Fibroblast of gingiva (primary cell): ENCODE data around the gene PIGS.
"Not testable (repeated sequence)": the region's sequence is repeated elsewhere in the genome, so short reads cannot be mapped to it uniquely, and the experiment has no call there.

ENCODE experiments used
- DNase-seq: peaks from one replicate; pipeline ENCODE4 v3.0.0-alpha.2; 2011; ENCODE audit warnings: low read depth

The PIGS gene

GRCh38 chr17:28571361-28572122 lies at the start of gene PIGS:
PIGS (minus strand) TSS chr17:28571524; CDS start chr17:28571496, 28 bp downstream.
- DNase-seq: peak; percentile 89

GRCh38 chr17:28620010-28620409 lies 48.7 kb upstream of the PIGS start:
- no peak for DNase-seq

DNA sequence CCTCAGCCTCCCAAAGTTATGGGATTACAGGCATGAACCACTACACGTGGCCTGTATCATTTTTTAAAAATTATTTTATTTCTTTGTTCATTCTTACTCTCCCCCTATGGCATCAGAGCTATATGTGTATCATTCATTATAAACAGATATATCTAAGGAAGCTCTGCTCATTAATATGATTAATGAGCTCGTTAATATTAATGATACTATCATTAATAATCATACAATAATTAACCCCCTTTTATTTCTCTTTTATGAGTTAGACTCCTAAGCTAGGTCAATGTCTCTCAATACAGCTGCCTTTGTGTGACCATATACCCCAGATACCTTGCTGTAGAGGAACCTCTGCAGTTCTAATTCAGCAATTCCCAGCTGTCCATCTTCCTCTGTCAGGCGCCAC lies 47.1 kb upstream of the PIGS start:
- no peak for DNase-seq

- no peak for DNase-seq
Measured at GRCh38 chr17:28616281-28616680, 45.0 kb upstream of the PIGS start.

GRCh38 chr17:28615260-28615940 lies 44.1 kb upstream of the PIGS start:
- DNase-seq: no peak

- peak; percentile 15 for DNase-seq
Measured at GRCh38 chr17:28613931-28614381, 42.6 kb upstream of the PIGS start, which contains the start of gene RSKR. RSKR (minus strand) TSS chr17:28614185; CDS start chr17:28614161, 24 bp downstream.

- DNase-seq: no peak
Measured at GRCh38 chr17:28612936-28613872, 41.9 kb upstream of the PIGS start.

- DNase-seq: no peak
Measured at GRCh38 chr17:28612531-28612930, 41.2 kb upstream of the PIGS start.

- no peak for DNase-seq
Measured at GRCh38 chr17:28610376-28610775, 39.1 kb upstream of the PIGS start.

- DNase-seq: not testable (repeated sequence)
Measured at GRCh38 chr17:28604031-28604430, 32.7 kb upstream of the PIGS start.

- peak; percentile 83 for DNase-seq
Measured at GRCh38 chr17:28599311-28600184, 28.2 kb upstream of the PIGS start.

- DNase-seq: peak; percentile 88
Measured at GRCh38 chr17:28598799-28599310, 27.5 kb upstream of the PIGS start, which contains the start of gene SPAG5. SPAG5 (minus strand) TSS chr17:28599025; CDS start chr17:28598946, 79 bp downstream.

DNA sequence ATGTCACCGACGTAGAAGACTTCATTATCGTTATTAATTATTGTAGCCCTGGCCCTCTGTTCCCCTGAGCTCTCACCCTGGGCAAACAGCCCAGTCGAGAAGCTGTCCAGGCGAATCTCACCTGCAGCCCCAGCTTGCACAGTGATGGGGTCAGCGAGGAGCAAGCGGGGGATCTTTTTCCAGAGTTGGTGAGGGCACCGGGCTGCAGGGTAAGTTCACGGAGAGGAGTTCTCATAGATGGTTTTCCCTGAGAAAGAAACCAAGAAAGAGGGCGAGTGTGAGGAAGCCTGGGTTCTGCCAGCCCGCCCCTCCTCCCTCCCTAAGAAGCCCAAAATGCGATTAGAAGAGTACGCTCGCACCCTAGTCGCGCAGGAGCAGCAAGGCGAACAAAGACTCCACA lies 27.1 kb upstream of the PIGS start:
- no peak for DNase-seq

DNA sequence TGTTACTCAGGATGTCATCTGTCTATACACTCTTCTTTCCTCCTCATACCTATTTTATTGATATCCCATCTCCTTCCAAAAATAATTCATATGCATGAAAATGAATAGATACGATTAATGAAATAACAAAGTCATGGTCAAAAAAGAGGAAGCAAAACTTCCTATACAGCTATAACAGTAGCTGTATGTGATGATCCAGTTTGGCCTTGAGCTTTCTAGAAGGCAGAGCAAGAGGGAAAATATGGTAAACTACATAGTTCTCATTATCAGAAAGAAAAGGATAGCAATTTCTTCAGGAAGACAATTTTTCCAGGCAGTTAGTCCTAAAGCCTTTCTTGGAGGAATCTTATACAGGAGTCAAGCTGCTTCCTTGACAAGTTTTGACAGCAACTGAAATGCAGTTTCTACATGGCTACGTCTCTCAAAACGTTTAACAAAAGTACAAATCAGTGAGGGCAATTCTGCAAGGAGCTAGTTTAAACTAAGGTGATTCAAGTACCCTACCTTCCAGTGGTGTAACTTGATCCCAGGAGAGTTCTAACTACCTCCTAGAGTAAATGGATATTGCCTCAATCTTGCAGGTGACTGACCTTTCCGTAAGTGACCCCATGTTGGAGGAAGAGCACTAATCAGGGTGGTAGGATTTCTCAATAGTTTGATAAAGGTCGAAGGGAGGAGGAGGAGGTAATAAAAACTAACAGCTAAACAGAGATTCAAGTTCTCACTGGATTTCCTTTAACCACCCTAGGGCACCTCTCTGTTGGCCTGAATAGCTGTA lies 26.5 kb upstream of the PIGS start:
- no peak for DNase-seq

- no peak for DNase-seq
Measured at GRCh38 chr17:28592260-28592659, 20.9 kb upstream of the PIGS start.

- DNase-seq: no peak
Measured at GRCh38 chr17:28585851-28586250, 14.5 kb upstream of the PIGS start.

DNA sequence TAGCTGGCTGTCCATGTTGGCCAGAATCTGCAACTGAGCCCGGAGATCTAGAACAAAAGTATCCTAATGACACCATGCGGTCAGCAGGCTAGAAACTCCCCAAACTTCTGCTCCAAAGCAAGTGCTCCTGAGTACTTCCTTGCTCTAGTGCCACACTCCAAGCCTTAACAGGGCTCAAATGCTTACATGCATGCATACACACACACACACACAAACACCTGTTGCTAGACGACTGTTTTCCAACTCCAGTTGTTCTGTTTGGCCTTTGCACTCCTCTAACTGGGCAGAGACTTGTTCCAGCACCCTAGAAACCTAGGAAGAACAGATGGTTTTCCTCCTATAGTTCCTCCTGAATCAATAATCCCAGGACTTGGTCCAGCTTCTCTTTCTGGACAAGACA lies 13.1 kb upstream of the PIGS start:
- DNase-seq: no peak

- no peak for DNase-seq
Measured at GRCh38 chr17:28582513-28582912, 11.2 kb upstream of the PIGS start.

GRCh38 chr17:28580959-28581358 lies 9.6 kb upstream of the PIGS start:
- DNase-seq: no peak

GRCh38 chr17:28579526-28579925 lies 8.2 kb upstream of the PIGS start:
- DNase-seq: no peak
